Measurements from ENCODE around the gene KIF17.

Gene KIF17

DNA sequence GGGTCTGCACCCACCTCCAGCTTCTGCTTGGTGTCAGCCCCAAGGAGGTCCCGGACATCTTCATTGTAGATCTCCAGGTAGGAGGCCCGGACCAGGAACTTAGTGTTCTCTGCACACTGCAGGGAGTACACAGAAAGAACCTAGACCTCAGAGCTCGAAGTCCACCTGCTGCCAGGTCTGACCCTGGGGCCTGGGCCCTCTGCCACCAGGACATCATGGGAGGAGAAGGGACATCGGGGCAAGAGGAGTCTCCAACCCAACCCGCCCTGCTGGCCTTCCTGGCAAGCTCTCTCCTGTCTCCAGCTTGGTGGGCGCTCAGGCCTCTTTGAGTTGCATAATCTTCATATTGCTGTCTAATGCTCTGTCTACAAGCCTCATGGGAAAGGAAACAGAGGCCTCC, 4.4 kb downstream of the KIF17 start:
- TF ChIP-seq, protein P1, sequence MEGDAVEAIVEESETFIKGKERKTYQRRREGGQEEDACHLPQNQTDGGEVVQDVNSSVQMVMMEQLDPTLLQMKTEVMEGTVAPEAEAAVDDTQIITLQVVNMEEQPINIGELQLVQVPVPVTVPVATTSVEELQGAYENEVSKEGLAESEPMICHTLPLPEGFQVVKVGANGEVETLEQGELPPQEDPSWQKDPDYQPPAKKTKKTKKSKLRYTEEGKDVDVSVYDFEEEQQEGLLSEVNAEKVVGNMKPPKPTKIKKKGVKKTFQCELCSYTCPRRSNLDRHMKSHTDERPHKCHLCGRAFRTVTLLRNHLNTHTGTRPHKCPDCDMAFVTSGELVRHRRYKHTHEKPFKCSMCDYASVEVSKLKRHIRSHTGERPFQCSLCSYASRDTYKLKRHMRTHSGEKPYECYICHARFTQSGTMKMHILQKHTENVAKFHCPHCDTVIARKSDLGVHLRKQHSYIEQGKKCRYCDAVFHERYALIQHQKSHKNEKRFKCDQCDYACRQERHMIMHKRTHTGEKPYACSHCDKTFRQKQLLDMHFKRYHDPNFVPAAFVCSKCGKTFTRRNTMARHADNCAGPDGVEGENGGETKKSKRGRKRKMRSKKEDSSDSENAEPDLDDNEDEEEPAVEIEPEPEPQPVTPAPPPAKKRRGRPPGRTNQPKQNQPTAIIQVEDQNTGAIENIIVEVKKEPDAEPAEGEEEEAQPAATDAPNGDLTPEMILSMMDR (IDR thresholded peaks at IDR 0.05; ENCODE audit: unreplicated experiment in 3 of 3), result no peak
- H3K9me3 Mint-ChIP-seq, result no peaks in the 10 kb centered on the region
- H3K27me3 Mint-ChIP-seq (ENCODE audit: low read depth), result peaks cover 26% of the 10 kb centered on the region
- H3K27ac Mint-ChIP-seq, result no peak overlapping the region
- H3K4me1 Mint-ChIP-seq, result peaks cover 16% of the 10 kb centered on the region
- no peak overlapping the region for H3K4me3 Mint-ChIP-seq
- H3K36me3 Mint-ChIP-seq (ENCODE audit: low read depth), result no peaks in the 10 kb centered on the region

DNA sequence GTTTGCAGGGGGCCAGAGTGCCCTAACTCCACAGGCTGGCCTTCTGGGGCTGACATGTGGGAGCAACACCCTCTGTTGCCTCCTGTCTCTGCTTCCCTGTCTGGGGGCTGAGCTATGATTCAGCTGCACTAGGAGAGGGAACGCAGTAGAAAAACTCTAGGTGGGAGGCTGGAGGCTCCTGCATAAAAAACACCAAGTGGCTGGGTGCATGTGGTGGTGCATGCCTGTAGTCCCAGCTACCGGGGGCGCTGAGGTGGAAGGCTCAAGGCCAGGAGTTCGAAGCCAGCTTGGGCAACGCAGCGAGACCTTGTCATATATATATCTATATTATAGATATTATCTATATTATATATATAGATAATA, 5.6 kb downstream of the KIF17 start:
- TF ChIP-seq, protein P1 (IDR thresholded peaks at IDR 0.05; ENCODE audit: unreplicated experiment in 3 of 3), result no peak
- Mint-ChIP-seq H3K27me3 (ENCODE audit: low read depth) (peaks cover 21% of the 10 kb centered on the region), H3K4me3 (no peak overlapping the region), H3K9me3 (no peaks in the 10 kb centered on the region), H3K27ac (no peak overlapping the region), H3K4me1 (peaks cover 16% of the 10 kb centered on the region), H3K36me3 (ENCODE audit: low read depth) (no peaks in the 10 kb centered on the region)

DNA sequence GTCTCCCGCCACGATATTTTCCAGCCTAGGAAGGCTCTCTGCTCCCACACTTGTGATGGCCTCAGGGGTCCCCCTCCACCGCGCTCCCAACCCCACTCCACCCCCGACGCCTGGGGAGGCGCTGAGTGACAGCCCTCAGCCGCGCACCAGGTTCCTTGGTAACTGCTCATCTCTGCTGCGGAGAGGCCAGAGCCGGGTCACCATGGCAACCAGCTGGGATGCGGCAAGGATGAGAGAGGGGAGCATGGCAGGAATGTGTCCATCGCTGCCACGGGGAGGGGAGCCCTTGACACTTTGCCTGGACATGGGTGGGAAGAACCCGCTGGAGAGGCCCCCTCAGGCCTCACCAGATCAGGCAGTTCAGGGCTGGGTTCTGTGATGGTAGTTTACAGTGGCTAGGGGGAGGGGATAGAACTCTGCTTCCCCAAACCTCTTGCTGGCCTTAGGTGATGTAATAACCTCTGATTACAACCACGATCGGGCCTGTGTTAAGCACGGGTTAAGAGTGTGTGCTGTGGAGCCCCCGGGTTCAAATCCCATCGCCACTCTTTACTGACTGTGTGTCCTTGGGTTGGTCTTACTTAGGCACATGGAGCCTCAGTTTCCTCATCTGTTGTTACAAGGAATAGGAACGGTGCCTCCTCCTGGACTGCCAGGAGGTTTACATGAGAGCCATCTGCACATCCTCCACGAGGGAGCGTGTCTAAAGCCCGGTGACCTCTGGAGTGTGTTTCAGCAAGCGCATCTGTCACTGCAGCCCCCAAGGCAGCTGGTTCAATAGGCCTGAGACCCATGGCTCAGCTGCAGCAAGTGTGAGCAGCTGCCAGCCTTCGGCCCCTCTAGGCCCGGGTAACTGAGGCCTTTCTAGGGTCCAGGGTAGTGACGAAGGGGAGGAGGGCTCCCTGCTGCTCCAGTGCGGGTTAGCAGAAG, 6.3 kb downstream of the KIF17 start:
- H3K9me3 Mint-ChIP-seq, result no peaks in the 10 kb centered on the region
- TF ChIP-seq, protein P1 (IDR thresholded peaks at IDR 0.05; ENCODE audit: unreplicated experiment in 3 of 3), result no peak
- H3K4me3 Mint-ChIP-seq, result no peak overlapping the region
- H3K4me1 Mint-ChIP-seq, result peaks cover 16% of the 10 kb centered on the region
- peaks cover 18% of the 10 kb centered on the region for H3K27me3 Mint-ChIP-seq (ENCODE audit: low read depth)
- H3K36me3 Mint-ChIP-seq (ENCODE audit: low read depth), result no peaks in the 10 kb centered on the region
- H3K27ac Mint-ChIP-seq, result no peak overlapping the region

DNA sequence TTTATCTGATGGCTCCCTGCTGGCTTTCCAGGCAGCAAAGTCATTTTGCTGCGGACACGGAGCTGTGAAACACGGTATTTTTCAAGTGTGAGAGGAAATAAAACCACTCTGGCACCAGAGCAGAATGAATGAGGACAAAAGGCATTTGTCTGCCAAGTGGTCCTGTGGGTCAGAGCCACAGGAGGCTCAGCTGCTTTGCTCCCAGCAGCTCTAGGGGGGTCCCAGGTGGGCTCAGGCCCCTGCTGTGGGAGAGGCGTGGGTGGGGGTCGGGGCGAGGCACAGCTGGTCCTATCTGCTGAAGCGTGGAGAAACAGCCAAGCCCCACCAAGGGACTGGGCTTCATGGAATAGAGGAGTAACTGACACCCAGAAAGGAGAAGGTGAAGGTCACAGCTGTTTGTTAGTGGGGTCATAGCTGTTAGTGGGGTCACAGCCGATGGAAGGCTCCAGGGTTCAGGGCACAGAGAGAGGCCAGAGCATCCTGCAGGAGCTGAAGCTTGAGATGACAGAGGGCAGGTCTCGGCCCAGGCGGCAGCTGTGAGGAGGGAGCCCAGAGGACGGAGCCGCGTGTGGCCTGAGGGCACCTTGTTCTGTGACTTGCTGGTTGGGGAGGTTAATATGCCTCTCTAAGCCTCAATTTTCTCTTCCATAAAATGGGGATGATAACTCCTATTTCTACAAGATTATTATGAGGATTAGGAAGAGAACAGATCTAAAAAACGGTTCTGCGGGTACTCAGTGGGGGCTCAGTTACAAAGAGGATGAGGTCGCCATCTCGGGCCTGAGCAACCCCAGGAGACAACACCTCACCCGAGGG, 7.1 kb downstream of the KIF17 start:
- no peak overlapping the region for H3K27ac Mint-ChIP-seq
- no peak overlapping the region for H3K4me3 Mint-ChIP-seq
- TF ChIP-seq, protein P1 (IDR thresholded peaks at IDR 0.05; ENCODE audit: unreplicated experiment in 3 of 3), result no peak
- no peaks in the 10 kb centered on the region for H3K36me3 Mint-ChIP-seq (ENCODE audit: low read depth)
- H3K9me3 Mint-ChIP-seq, result no peaks in the 10 kb centered on the region
- peaks cover 10% of the 10 kb centered on the region for H3K27me3 Mint-ChIP-seq (ENCODE audit: low read depth)
- H3K4me1 Mint-ChIP-seq, result peaks cover 16% of the 10 kb centered on the region

DNA sequence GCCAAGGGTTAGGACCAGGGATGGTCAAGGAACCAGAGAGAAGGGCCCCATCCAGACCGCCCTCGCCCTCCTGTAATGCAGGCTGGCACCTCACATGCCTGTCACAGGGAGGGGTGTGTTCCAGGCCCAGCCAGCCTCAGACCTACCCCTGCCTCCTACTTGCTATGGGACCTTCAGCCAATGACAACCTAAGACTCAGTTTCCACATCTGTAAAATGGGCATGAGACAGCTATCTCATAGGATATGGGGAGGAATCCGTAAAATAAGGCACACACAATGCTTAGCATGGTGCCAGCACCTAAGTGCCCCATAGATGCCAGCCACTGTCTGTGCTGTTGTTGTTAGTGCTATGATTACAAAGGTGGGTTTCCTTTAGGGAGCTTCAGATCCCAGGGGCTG, 7.9 kb downstream of the KIF17 start:
- TF ChIP-seq, protein P1 (IDR thresholded peaks at IDR 0.05; ENCODE audit: unreplicated experiment in 3 of 3), result no peak
- H3K36me3 Mint-ChIP-seq (ENCODE audit: low read depth), result no peaks in the 10 kb centered on the region
- H3K4me1 Mint-ChIP-seq, result peaks cover 16% of the 10 kb centered on the region
- H3K4me3 Mint-ChIP-seq, result no peak overlapping the region
- H3K9me3 Mint-ChIP-seq, result no peaks in the 10 kb centered on the region
- H3K27me3 Mint-ChIP-seq (ENCODE audit: low read depth), result peaks cover 4% of the 10 kb centered on the region
- H3K27ac Mint-ChIP-seq, result no peak overlapping the region
